HEK293 (cell line): ENCODE results near the gene CACNA2D4.
A peak's percentile ranks its signal among the peaks of the same experiment; 100 is the strongest.

Experiments
- CTCF ChIA-PET: fragments of 350-600 bp; formaldehyde crosslinking; extraction: SDS; loops from one replicate; lab custom pipeline; 2021; ENCODE audit warnings: antibody characterized with exemption; lab: Yijun Ruan, JAX
- POLR2A ChIA-PET: fragments of 300-600 bp; formaldehyde crosslinking; extraction: SDS; loops from one replicate; lab custom pipeline; 2020; ENCODE audit warnings: antibody characterized with exemption, inconsistent platforms; lab: Yijun Ruan, JAX
- H3K27ac ChIP-seq: fragments of 200-500 bp; sonication (Bioruptor generic); 2 replicates; pipeline ENCODE4 v1.5.1; 2014; ENCODE audit warnings: low read depth, low read length, control low read depth, inconsistent platforms; ENCODE audit errors: extremely low read depth
- H3K36me3 ChIP-seq, 2 experiments: fragments of 200-500 bp in 1 of 2; sonication (Bioruptor generic) in 1 of 2; 1 replicate in 1 of 2; 2 replicates in 1 of 2; pipeline ENCODE4 v1.5.1; 2014 to 2017; ENCODE audit warnings: inconsistent platforms in 2 of 2, low read length in 2 of 2; ENCODE audit not compliant: control insufficient read depth in 2 of 2, insufficient read depth in 1 of 2
- H3K4me1 ChIP-seq: fragments of 200-500 bp; sonication (Bioruptor generic); 2 replicates; pipeline ENCODE4 v1.5.1; 2014; ENCODE audit warnings: mild to moderate bottlenecking, low read length, inconsistent platforms; ENCODE audit not compliant: control insufficient read depth, insufficient read depth
- H3K4me3 ChIP-seq: 2 replicates; pipeline ENCODE4 v1.5.1; 2011; ENCODE audit warnings: low read depth, mild to moderate bottlenecking, control low read depth, low read length, moderate library complexity
- H3K9me3 ChIP-seq: fragments of 200-500 bp; sonication (Bioruptor generic); 2 replicates; pipeline ENCODE4 v1.5.1; 2014; ENCODE audit warnings: low read depth, low read length, inconsistent platforms; ENCODE audit not compliant: control insufficient read depth, insufficient read depth
- EGR2 ChIP-seq: fragments of 450-650 bp; formaldehyde crosslinking; IDR thresholded peaks from 2 replicates; pipeline ENCODE4 v1.5.1; 2016; ENCODE audit warnings: low read depth, missing biosample characterization, missing genetic modification characterization
- GLI2 ChIP-seq: fragments of 450-650 bp; formaldehyde crosslinking; IDR thresholded peaks from 2 replicates; pipeline ENCODE4; 2017; ENCODE audit warnings: missing biosample characterization, missing genetic modification characterization, low read depth, borderline replicate concordance
- KLF1 ChIP-seq: fragments of 450-650 bp; formaldehyde crosslinking; IDR thresholded peaks from 2 replicates; pipeline ENCODE4 v1.5.1; 2016; ENCODE audit warnings: missing biosample characterization, missing genetic modification characterization
- KLF10 ChIP-seq: fragments of 450-650 bp; IDR thresholded peaks from 2 replicates; pipeline ENCODE4 v1.5.1; 2018; ENCODE audit warnings: missing biosample characterization, mild to moderate bottlenecking, missing genetic modification characterization
- KLF16 ChIP-seq: fragments of 450-650 bp; formaldehyde crosslinking; IDR thresholded peaks from 2 replicates; pipeline ENCODE4 v1.5.1; 2017; ENCODE audit warnings: missing biosample characterization, missing genetic modification characterization
- KLF7 ChIP-seq: fragments of 450-650 bp; formaldehyde crosslinking; IDR thresholded peaks from 2 replicates; pipeline ENCODE4 v1.5.1; 2016; ENCODE audit warnings: missing biosample characterization, missing genetic modification characterization, borderline replicate concordance
- KLF8 ChIP-seq: fragments of 450-650 bp; formaldehyde crosslinking; IDR thresholded peaks from 2 replicates; pipeline ENCODE4 v1.5.1; 2016; ENCODE audit warnings: missing biosample characterization, missing genetic modification characterization
- KLF9 ChIP-seq: fragments of 450-650 bp; formaldehyde crosslinking; IDR thresholded peaks from 2 replicates; pipeline ENCODE4 v1.5.1; 2016; ENCODE audit warnings: missing biosample characterization, missing genetic modification characterization, low read depth
- OVOL3 ChIP-seq: fragments of 450-650 bp; formaldehyde crosslinking; IDR thresholded peaks from 2 replicates; pipeline ENCODE4 v1.5.1; 2016; ENCODE audit warnings: missing biosample characterization, missing genetic modification characterization
- SP3 ChIP-seq: fragments of 450-650 bp; formaldehyde crosslinking; IDR thresholded peaks from 2 replicates; pipeline ENCODE4 v1.5.1; 2016; ENCODE audit warnings: missing biosample characterization, missing genetic modification characterization
- YY1 ChIP-seq: fragments of 450-650 bp; formaldehyde crosslinking; IDR thresholded peaks from 2 replicates; pipeline ENCODE4 v1.5.1; 2018; ENCODE audit warnings: missing biosample characterization, missing genetic modification characterization
- ZBTB21 ChIP-seq: fragments of 450-650 bp; formaldehyde crosslinking; IDR thresholded peaks from 2 replicates; pipeline ENCODE4 v1.5.1; 2017; ENCODE audit warnings: missing biosample characterization, missing genetic modification characterization
- ZFHX2 ChIP-seq: fragments of 450-650 bp; formaldehyde crosslinking; conservative IDR thresholded peaks from 2 replicates; pipeline ENCODE4 v1.5.1; 2016; ENCODE audit warnings: missing biosample characterization, missing genetic modification characterization
- ZNF114 ChIP-seq: fragments of 450-650 bp; formaldehyde crosslinking; IDR thresholded peaks from 2 replicates; pipeline ENCODE4 v1.5.0; 2017; ENCODE audit warnings: missing biosample characterization, missing genetic modification characterization
- ZNF184 ChIP-seq: fragments of 450-650 bp; IDR thresholded peaks from 2 replicates; pipeline ENCODE4 v1.5.1; 2018; ENCODE audit warnings: missing biosample characterization, mild to moderate bottlenecking, missing genetic modification characterization
- ZNF335 ChIP-seq: fragments of 450-650 bp; formaldehyde crosslinking; conservative IDR thresholded peaks from 2 replicates; pipeline ENCODE4 v1.5.1; 2016; ENCODE audit warnings: missing biosample characterization, missing genetic modification characterization
- ZNF548 ChIP-seq: fragments of 450-650 bp; formaldehyde crosslinking; IDR thresholded peaks from 2 replicates; pipeline ENCODE4 v1.5.1; 2016; ENCODE audit warnings: missing biosample characterization, missing genetic modification characterization
- ZNF560 ChIP-seq: fragments of 450-650 bp; formaldehyde crosslinking; IDR thresholded peaks from 2 replicates; pipeline ENCODE4 v1.5.1; 2017; ENCODE audit warnings: missing biosample characterization, missing genetic modification characterization, borderline replicate concordance
- ZNF561 ChIP-seq: fragments of 450-650 bp; IDR thresholded peaks from 2 replicates; pipeline ENCODE4 v1.5.1; 2018; ENCODE audit warnings: missing biosample characterization, missing genetic modification characterization, borderline replicate concordance
- ZNF624 ChIP-seq: fragments of 450-650 bp; formaldehyde crosslinking; IDR thresholded peaks from 2 replicates; pipeline ENCODE4 v1.5.1; 2017; ENCODE audit warnings: missing biosample characterization, missing genetic modification characterization
- ZNF830 ChIP-seq: fragments of 450-650 bp; IDR thresholded peaks from 2 replicates; pipeline ENCODE4 v1.5.0; 2018; ENCODE audit warnings: missing biosample characterization, missing genetic modification characterization, low read depth, mild to moderate bottlenecking, moderate library complexity
- TF ChIP-seq, protein P1 (sequence below): fragments of 450-650 bp; formaldehyde crosslinking; IDR thresholded peaks from 2 replicates; pipeline ENCODE4 v1.5.1; 2016; ENCODE audit warnings: missing biosample characterization, missing genetic modification characterization, borderline replicate concordance
- TF ChIP-seq, protein P2 (sequence below): fragments of 450-650 bp; formaldehyde crosslinking; IDR thresholded peaks from 2 replicates; pipeline ENCODE4 v1.5.1; 2016; ENCODE audit warnings: missing biosample characterization, missing genetic modification characterization
- TF ChIP-seq, protein P3 (sequence below): fragments of 450-650 bp; formaldehyde crosslinking; IDR thresholded peaks from 2 replicates; pipeline ENCODE4 v1.5.1; 2016; ENCODE audit warnings: missing biosample characterization, missing genetic modification characterization
- TF ChIP-seq, protein P4 (sequence below): fragments of 450-650 bp; formaldehyde crosslinking; IDR thresholded peaks from 2 replicates; pipeline ENCODE4 v1.5.1; 2017; ENCODE audit warnings: missing biosample characterization, missing genetic modification characterization
- TF ChIP-seq, protein P5 (sequence below): fragments of 450-650 bp; formaldehyde crosslinking; IDR thresholded peaks from 2 replicates; pipeline ENCODE4 v1.5.1; 2017; ENCODE audit warnings: missing biosample characterization, missing genetic modification characterization

CACNA2D4 gene

DNA sequence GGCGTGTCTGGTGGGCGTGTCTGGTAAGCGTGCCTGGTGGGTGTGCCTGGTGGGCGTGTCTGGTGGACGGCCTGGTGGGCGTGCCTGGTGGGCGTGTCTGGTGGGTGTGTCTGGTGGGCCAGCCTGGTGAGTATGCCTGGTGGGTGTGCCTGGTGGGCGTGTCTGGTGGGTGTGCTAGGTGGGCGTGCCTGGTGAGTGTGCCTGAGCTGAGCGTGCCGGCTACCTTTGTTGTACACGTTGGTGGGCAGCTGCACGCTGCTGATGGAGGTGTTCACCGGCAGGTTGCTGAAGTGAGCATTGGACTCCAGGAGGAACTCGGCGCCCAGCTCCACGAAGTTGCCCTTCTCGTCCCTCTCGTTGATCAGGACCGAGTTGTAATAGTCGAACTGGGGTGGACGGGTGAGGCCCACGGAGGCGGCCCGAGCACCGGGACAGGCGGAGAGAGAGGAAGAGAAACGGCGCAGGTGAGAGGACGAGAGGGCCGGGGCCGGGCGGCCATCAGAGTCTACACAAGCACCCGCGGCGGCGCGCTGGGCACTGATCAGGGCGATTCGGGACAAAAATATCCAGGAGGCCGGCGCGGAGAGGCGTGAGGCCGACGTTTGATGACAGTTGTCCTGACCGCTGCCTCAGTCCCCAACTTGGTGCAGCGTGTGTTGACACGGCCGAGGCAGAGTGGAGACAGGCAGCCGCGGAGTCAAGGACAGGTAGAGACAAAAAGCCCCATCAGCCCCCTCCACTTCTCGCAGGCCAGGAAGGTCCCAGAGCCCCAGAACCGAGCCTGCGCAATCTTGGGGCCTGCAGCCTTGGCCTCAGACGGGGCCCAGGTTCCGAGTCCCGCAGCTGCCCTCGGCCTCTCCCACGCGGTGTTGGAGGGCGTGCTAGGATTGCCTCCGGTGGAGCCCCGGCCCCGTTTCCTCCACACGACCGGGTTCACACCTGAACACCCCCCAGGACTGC lies 10.5 kb downstream of the CACNA2D4 start:
- Histone ChIP-seq H3K4me1 (no peaks in the 10 kb centered on the region), H3K4me3 (no peak overlapping the region), H3K36me3 (no peaks in the 10 kb centered on the region)
- TF ChIP-seq ZNF561 = no peak
- TF ChIP-seq ZNF560 (tag by site-specific recombination) = no peak
- peak; percentile 95 for TF ChIP-seq KLF10 (tag by site-specific recombination)
- TF ChIP-seq, protein P1, sequence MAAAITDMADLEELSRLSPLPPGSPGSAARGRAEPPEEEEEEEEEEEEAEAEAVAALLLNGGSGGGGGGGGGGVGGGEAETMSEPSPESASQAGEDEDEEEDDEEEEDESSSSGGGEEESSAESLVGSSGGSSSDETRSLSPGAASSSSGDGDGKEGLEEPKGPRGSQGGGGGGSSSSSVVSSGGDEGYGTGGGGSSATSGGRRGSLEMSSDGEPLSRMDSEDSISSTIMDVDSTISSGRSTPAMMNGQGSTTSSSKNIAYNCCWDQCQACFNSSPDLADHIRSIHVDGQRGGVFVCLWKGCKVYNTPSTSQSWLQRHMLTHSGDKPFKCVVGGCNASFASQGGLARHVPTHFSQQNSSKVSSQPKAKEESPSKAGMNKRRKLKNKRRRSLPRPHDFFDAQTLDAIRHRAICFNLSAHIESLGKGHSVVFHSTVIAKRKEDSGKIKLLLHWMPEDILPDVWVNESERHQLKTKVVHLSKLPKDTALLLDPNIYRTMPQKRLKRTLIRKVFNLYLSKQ = no peak
- TF ChIP-seq KLF8 = peak; percentile 100
- TF ChIP-seq KLF9 = peak; percentile 100
- peak; percentile 97 for TF ChIP-seq ZFHX2 (tag by site-specific recombination)
- peak; percentile 96 for TF ChIP-seq EGR2 (tag by site-specific recombination)
- TF ChIP-seq, protein P2, sequence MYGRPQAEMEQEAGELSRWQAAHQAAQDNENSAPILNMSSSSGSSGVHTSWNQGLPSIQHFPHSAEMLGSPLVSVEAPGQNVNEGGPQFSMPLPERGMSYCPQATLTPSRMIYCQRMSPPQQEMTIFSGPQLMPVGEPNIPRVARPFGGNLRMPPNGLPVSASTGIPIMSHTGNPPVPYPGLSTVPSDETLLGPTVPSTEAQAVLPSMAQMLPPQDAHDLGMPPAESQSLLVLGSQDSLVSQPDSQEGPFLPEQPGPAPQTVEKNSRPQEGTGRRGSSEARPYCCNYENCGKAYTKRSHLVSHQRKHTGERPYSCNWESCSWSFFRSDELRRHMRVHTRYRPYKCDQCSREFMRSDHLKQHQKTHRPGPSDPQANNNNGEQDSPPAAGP (tag by site-specific recombination) = peak; percentile 43; the same call in 1 of the 2 replicates
- TF ChIP-seq KLF16 (tag by site-specific recombination) = peak; percentile 91
- peak; percentile 37; the same call in 1 of the 2 replicates for TF ChIP-seq SP3 (tag by site-specific recombination)
- 0 out of 2 replicates have a peak, but pooled peaks have one; percentile 37 for TF ChIP-seq KLF7 (tag by site-specific recombination)
- no peak for TF ChIP-seq ZNF335 (tag by site-specific recombination)
- TF ChIP-seq KLF1 = peak; percentile 100
- TF ChIP-seq, all 188 proteins: peak for 10
- ChIA-PET POLR2A (interaction anchor here (0.7 kb wide), 1 partner anchor 31 kb away, joined by 3 read pairs; no protein-coding TSS in a partner anchor), CTCF (interaction anchor here (0.6 to 1.7 kb wide), 3 partner anchors 32 to 117 kb away, joined by 3 to 5 read pairs (median 4); no protein-coding TSS in a partner anchor)
- Histone ChIP-seq H3K27ac (no peak overlapping the region), H3K9me3 (no peaks in the 10 kb centered on the region)

DNA sequence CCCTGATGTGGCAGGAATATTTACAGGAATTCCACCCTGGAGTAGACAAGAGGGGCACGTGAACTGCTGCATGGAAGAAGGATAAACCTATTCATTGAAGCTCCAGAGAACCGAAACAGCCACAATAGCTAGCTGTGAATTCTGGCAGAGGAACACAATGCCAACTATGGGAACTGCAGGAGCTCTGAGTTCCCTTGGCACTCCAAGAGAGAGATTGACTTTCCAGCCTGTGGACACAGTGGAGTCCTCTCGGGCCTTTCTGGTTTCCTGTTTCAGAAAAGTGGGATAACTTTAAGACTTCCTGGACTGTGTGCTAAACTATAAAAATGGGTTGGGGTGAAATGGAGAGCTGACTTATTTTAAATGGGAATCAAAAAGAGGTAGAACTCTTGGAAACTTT lies 11.9 kb downstream of the CACNA2D4 start:
- H3K4me3 ChIP-seq = no peak overlapping the region
- no peaks in the 10 kb centered on the region for H3K36me3 ChIP-seq
- no peaks in the 10 kb centered on the region for H3K4me1 ChIP-seq
- H3K9me3 ChIP-seq = no peaks in the 10 kb centered on the region
- no peak overlapping the region for H3K27ac ChIP-seq
- ChIA-PET POLR2A (no interaction called here), CTCF (interaction anchor here (0.5 to 1.7 kb wide), 4 partner anchors 10 to 742 kb away, joined by 3 to 5 read pairs (median 4); no protein-coding TSS in a partner anchor)
- TF ChIP-seq, protein P3, sequence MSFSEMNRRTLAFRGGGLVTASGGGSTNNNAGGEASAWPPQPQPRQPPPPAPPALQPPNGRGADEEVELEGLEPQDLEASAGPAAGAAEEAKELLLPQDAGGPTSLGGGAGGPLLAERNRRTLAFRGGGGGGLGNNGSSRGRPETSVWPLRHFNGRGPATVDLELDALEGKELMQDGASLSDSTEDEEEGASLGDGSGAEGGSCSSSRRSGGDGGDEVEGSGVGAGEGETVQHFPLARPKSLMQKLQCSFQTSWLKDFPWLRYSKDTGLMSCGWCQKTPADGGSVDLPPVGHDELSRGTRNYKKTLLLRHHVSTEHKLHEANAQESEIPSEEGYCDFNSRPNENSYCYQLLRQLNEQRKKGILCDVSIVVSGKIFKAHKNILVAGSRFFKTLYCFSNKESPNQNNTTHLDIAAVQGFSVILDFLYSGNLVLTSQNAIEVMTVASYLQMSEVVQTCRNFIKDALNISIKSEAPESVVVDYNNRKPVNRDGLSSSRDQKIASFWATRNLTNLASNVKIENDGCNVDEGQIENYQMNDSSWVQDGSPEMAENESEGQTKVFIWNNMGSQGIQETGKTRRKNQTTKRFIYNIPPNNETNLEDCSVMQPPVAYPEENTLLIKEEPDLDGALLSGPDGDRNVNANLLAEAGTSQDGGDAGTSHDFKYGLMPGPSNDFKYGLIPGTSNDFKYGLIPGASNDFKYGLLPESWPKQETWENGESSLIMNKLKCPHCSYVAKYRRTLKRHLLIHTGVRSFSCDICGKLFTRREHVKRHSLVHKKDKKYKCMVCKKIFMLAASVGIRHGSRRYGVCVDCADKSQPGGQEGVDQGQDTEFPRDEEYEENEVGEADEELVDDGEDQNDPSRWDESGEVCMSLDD (tag by site-specific recombination) = no peak
- TF ChIP-seq YY1 (tag by site-specific recombination) = no peak
- TF ChIP-seq ZNF114 (tag by site-specific recombination) = no peak
- no peak for TF ChIP-seq ZNF830 (tag by site-specific recombination)
- no peak for TF ChIP-seq GLI2 (tag by site-specific recombination)
- TF ChIP-seq ZBTB21 (tag by site-specific recombination) = no peak
- TF ChIP-seq ZNF184 (tag by site-specific recombination) = no peak
- TF ChIP-seq, protein P4, sequence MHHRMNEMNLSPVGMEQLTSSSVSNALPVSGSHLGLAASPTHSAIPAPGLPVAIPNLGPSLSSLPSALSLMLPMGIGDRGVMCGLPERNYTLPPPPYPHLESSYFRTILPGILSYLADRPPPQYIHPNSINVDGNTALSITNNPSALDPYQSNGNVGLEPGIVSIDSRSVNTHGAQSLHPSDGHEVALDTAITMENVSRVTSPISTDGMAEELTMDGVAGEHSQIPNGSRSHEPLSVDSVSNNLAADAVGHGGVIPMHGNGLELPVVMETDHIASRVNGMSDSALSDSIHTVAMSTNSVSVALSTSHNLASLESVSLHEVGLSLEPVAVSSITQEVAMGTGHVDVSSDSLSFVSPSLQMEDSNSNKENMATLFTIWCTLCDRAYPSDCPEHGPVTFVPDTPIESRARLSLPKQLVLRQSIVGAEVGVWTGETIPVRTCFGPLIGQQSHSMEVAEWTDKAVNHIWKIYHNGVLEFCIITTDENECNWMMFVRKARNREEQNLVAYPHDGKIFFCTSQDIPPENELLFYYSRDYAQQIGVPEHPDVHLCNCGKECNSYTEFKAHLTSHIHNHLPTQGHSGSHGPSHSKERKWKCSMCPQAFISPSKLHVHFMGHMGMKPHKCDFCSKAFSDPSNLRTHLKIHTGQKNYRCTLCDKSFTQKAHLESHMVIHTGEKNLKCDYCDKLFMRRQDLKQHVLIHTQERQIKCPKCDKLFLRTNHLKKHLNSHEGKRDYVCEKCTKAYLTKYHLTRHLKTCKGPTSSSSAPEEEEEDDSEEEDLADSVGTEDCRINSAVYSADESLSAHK (tag by site-specific recombination) = no peak
- no peak for TF ChIP-seq ZNF548 (tag by site-specific recombination)
- TF ChIP-seq, protein P5, sequence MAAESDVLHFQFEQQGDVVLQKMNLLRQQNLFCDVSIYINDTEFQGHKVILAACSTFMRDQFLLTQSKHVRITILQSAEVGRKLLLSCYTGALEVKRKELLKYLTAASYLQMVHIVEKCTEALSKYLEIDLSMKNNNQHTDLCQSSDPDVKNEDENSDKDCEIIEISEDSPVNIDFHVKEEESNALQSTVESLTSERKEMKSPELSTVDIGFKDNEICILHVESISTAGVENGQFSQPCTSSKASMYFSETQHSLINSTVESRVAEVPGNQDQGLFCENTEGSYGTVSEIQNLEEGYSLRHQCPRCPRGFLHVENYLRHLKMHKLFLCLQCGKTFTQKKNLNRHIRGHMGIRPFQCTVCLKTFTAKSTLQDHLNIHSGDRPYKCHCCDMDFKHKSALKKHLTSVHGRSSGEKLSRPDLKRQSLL = no peak
- TF ChIP-seq ZNF624 = no peak
- TF ChIP-seq KLF7 (tag by site-specific recombination) = no peak
- TF ChIP-seq OVOL3 (tag by site-specific recombination) = no peak
